GM18907 (cell line): ENCODE measurements around the gene PKNOX1.
"Not testable (repeated sequence)": the region's sequence is repeated elsewhere in the genome, so short reads cannot be mapped to it uniquely, and the experiment has no call there.

Experiments
- ATAC-seq: cut with Tn5 transposase; IDR thresholded peaks from one replicate; pipeline ENCODE4 v1.9.1; 2021; ENCODE audit warnings: mild to moderate bottlenecking, moderate library complexity; ENCODE audit not compliant: unreplicated experiment

PKNOX1 gene

DNA sequence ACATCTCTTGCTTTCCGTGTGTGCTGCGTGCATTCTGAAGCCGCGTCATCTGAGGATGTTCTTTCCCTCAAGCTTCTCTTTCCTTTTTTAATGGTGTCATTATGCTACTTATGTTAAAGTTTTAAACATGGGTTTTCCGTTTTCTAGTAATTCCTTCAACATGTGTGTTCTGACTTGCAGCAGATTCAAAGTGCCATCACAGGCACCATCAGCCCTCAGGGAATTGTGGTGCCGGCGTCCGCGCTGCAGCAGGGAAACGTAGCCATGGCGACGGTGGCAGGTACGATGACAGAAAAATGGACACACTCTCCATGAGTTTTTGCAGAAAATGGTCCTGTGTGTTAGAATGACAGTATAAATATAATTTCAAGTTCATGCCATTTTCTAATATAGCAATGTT lies 42.4 kb downstream of the PKNOX1 start:
- ATAC-seq, result no peak

DNA sequence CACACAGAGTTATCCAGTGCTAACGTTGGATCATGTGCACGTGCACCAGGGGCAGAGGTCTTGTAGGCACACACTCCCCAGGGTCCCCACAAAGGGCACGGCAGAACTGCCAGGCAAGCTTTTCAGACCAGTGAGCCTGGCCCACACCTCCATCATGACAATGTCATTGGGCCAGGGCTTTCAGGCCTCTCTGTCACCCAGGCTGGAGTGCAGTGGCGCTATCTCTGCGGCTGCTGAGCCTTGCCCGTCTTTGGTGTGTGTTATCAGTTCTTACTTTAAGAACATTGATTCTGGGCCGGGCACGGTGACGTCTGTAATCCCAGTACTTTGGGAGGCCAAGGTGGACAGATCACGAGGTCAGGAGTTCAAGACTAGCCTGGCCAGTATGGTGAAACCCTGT lies 44.2 kb downstream of the PKNOX1 start:
- no peak for ATAC-seq

- no peak for ATAC-seq
Measured at GRCh38 chr21:43020177-43020576, 45.8 kb downstream of the PKNOX1 start.

DNA sequence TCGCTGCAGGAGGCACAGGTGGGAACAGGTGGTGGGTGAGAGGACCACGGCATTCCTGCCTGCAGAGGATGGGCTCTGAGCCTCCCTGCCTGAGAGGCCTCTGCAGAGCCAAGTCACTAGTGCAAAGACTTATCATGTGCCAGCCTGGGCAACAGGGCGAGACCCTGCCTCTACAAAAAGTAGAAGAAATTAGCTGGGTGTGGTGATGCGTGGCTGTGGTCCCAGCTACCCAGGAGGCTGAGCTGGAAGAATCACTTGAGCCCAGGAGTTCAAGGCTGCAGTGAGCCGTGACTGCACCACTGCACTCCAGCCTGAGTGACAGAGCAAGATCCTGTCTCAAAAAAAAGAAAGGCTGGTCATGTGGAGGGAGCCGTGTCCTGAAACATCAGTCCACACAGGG lies 46.4 kb downstream of the PKNOX1 start:
- ATAC-seq, result no peak

GRCh38 chr21:43021191-43021590 lies 46.8 kb downstream of the PKNOX1 start:
- no peak for ATAC-seq

- ATAC-seq, result no peak
Measured at GRCh38 chr21:43021756-43022600, 47.6 kb downstream of the PKNOX1 start.

DNA sequence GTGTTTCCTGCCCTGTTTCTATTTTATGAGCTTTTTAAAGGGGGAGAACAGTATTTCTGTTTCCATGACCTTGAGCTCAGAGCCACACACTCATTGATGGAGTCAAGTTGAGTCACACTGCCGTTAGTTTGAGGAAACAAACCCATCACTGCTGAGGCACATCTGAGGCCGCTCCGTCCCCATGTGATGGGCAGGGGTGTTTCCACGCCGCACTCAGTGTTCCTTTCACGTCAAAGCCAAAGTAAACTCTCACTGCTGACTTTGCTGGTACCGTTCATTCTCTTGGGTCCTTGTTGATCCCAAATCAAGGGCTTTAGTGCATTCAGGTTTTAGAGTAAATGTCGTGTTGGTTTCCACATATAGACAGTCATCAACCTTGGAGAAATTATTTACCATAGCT lies 48.8 kb downstream of the PKNOX1 start:
- no peak for ATAC-seq

DNA sequence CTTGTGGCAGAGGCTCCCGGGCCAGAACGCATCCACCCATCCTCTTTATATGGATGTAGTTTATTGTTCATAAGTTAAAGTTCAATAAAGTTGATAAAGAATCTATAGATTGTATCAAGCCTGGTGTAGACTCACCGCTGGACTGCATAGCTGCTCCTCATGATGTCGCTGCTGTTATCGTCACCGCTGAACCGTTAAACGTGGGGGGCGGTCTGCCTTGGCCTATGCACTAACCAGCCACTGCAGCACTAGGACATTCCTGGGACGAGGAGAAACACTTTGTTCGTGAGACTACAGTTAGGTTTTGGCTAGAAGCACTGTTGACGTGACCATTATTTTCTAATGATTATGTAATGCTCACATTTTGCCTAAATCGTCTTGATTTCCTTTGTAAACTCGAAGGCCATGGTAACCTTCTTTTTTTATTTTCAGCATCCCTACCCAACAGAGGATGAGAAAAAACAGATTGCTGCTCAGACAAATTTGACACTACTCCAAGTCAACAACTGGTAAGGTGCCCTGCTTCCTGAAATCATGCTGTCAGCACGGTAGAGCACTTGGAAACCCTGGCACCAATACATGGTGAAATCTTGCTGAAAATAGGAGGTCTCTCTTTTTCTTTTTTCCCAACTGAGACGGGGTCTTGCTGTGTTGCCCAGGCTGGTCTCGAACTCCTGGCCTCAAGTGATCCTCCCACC lies 50.2 kb downstream of the PKNOX1 start:
- no peak for ATAC-seq

DNA sequence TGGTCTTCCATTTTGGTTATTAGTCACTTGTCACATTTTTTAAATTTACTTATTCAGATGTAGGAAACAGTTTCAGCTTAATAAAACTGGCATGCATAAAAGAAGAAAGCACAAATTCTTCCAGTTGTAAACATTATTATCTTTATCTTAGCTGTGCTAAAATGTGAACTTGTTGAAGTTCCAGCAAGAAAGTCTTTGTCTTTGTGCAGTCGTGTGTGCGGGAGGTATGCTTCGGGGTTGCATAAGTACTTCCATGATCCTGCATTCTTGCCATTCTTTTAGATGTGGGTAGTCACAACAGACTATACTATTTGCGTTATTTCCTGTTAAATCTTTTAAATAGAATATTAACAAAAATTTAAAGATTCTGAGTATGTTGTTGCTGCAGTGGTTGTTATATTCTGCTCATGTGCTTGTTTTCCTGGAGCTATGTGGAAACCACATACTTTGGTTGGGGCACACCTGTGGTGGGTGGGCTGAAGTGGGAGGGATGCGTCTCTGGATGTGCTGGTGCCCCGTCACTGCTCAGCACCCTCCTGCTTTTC lies 51.3 kb downstream of the PKNOX1 start:
- no peak for ATAC-seq

DNA sequence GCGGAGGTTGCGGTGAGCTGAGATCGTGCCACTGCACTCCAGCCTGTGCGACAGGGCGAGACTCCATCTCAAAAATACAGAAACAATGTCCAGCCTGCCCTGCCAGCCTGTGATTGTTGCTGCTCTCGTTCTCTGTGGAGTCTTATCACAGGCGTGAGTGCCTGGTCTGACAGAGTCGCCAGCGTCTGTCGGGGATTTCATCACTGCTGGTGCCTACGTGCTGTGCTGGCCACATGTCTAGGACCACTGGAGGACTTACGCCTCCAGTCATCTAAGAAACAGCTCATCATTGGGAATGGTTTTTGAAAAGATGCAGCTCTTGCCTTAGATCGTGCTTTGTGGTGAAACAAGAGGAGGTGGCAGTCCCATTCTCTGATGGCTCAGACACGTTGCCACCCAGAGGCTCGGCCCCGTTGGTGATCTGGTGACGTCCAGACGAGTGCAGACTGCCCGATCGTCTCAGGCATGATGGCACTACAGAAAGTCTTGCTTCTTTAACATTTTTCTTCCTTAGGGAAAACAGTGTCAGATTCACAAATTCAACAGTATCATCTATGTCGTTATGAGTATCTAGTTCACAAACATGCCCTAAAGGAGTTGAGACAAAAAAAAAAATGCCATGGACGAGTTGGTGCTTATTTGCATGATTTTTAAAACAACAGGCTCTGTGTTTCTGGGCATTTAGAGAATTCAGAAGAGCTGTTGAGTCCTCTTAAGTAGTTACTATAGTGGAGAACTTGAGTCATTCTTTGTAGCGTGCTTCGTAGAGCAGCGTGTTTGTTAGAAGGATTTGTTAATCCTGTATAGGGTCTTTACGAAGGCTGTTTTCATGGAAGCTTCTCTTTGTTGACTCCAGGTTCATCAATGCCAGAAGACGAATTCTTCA lies 53.7 kb downstream of the PKNOX1 start:
- no peak for ATAC-seq

GRCh38 chr21:43029785-43030184 lies 55.4 kb downstream of the PKNOX1 start:
- ATAC-seq, result no peak

DNA sequence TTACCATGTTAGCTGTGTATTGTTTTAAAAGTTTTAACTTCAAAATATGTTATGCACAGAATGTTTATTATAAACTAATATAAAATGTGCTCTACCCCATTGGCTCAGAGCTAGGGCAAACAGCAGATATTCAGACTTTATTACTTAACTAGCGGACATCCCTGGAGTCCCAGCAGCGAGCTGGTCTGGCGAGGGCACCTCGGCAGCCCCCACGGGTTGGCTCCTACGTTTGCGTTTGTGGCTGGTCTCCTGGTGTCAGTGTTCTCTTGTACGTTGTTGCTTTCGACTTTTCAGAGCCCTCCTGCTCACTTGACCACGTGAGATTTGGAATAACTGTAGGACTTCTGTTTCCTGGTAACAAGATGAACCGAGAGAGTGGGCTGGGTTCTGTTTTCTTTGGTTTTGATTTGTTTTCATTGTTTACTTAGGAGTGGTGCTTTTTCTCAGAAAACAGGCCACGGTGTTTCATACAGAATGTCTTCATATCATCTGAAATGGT lies 56.8 kb downstream of the PKNOX1 start:
- ATAC-seq, result no peak

DNA sequence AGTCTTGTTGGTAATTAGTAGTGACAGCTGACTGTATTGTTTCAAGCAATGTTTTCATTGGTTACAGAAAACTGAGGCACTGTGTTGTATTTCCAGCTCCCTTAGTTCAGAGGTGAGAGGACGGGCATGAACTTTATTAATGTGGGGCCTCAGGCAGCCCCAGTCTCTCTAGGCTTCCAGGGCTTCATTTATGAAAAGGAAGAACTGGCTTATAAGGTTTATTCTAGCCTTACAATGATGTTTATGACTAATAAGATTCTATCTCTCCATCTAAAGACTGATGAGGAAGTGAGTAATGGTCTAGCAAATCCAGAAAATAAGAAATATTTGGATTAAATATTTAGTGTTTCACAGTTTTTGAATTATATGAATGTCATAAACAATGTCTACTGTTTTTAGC lies 59.7 kb downstream of the PKNOX1 start:
- ATAC-seq, result no peak

- no peak for ATAC-seq
Measured at GRCh38 chr21:43034826-43035225, 60.5 kb downstream of the PKNOX1 start.

DNA sequence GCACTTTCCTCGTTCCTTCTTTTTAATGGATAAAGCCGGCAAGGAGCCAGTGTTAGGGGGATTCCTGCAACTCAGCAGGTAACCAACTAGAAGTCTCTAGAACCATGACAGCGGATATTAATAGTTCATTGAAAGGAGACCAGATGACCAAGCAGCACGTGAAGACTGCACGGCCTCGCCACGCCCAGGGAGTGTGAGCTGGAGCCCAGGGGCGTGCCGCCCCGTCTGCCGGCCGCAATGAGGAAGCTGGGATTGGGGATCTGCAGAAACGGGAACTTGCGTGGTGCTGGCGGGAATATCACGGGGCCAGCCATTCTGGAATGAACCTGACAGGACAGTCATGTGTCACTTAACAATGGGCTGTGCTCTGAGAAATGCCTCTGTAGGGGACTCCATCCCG lies 62.5 kb downstream of the PKNOX1 start:
- not testable (repeated sequence) for ATAC-seq

GRCh38 chr21:43037918-43038658 lies 63.7 kb downstream of the PKNOX1 start:
- ATAC-seq, result not testable (repeated sequence)

GRCh38 chr21:43038659-43039044 lies 64.3 kb downstream of the PKNOX1 start:
- ATAC-seq, result not testable (repeated sequence)

DNA sequence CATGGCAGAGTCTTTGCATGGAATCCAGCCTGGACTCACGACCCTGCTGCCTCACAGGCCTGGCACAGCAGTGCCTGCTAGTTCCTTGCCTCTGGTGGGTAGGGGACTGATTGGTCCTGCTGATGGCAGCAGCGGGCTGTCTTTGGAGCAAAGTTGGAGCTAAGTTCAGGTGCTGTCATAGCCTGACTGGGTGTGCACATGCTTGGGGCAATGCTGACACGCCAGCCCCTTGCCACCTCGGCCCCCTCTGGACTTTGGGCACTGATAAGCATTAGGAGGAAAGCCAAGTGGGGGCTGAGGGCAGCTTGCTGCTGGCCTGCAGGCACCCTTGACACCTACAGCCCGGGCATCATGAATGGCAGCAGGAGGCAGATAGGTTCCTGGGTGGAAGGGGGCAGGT lies 67.8 kb downstream of the PKNOX1 start:
- not testable (repeated sequence) for ATAC-seq

DNA sequence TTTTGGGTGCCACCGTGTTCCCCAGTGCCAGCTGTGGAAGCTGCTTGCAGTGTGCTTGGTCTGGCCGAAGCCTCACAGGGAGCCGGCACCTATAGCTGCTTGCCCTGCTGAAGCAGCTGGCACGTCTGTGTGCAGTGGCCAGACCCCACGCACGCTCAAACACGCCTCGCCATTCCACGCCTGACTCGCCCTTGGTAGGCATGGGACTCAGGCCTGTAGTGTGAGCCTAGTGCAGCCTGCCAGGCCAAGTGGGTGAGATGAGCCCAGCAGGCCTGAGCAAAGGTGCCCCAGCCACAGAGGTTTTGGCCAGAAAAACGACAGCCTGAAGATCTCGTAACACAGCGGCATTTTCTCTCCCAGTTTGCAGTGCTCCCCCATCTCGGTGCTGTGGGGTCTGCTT lies 68.9 kb downstream of the PKNOX1 start:
- ATAC-seq, result not testable (repeated sequence)

- ATAC-seq, result not testable (repeated sequence)
Measured at GRCh38 chr21:43044547-43044946, 70.2 kb downstream of the PKNOX1 start.
